Nephron (organoid): ENCODE measurements around the gene LSM2.
"Not testable (repeated sequence)": the region's sequence is repeated elsewhere in the genome, so short reads cannot be mapped to it uniquely, and the experiment has no call there.

ENCODE experiments used
- H3K27ac Mint-ChIP-seq, 3 experiments: 2 replicates each; pipeline ENCODE4 v1.8.0; 2020; ENCODE audit warnings: mixed read lengths in 3 of 3, mild to moderate bottlenecking in 2 of 3, moderate library complexity in 1 of 3
- H3K27me3 Mint-ChIP-seq: 2 replicates; pipeline ENCODE4 v1.8.0; 2021; ENCODE audit warnings: low read depth, mild to moderate bottlenecking, moderate library complexity, mixed read lengths
- H3K36me3 Mint-ChIP-seq: 2 replicates; pipeline ENCODE4 v1.8.0; 2020; ENCODE audit warnings: low read depth, mixed read lengths
- H3K4me1 Mint-ChIP-seq: 2 replicates; pipeline ENCODE4 v1.8.0; 2020; ENCODE audit warnings: mixed read lengths
- H3K4me3 Mint-ChIP-seq, 3 experiments: 2 replicates each; pipeline ENCODE4 v1.8.0; 2020; ENCODE audit warnings: mild to moderate bottlenecking in 3 of 3, mixed read lengths in 3 of 3, moderate library complexity in 2 of 3
- H3K9me3 Mint-ChIP-seq: 2 replicates; pipeline ENCODE4 v1.8.0; 2020; ENCODE audit warnings: mixed read lengths
- CTCF ChIP-seq, 3 experiments: fragments of 200-600 bp; sonication (generic); IDR thresholded peaks; one replicate each; pipeline ENCODE4 v1.5.0; 2021; ENCODE audit warnings: antibody characterized with exemption in 3 of 3; ENCODE audit not compliant: unreplicated experiment in 3 of 3

Gene LSM2

GRCh38 chr6:31822036-31822821 is 15.5 kb upstream of the LSM2 start:
- H3K9me3 Mint-ChIP-seq = peaks cover 10% of the 10 kb centered on the region
- H3K27me3 Mint-ChIP-seq = no peaks in the 10 kb centered on the region
- TF ChIP-seq CTCF (IDR thresholded peaks at IDR 0.05; ENCODE audit: unreplicated experiment in 3 of 3) = no peak
- H3K4me1 Mint-ChIP-seq = peaks cover 61% of the 10 kb centered on the region
- peak overlapping the region; percentile 87 to 89 (median 89) for H3K4me3 Mint-ChIP-seq
- peaks cover 6% of the 10 kb centered on the region for H3K36me3 Mint-ChIP-seq
- peak overlapping the region; percentile 95 to 99 (median 99) for H3K27ac Mint-ChIP-seq

- Mint-ChIP-seq H3K4me3 (peak overlapping the region; percentile 87 to 89 (median 89)), H3K27me3 (no peaks in the 10 kb centered on the region), H3K9me3 (peaks cover 10% of the 10 kb centered on the region)
These were observed 14.7 kb upstream of the LSM2 start for GRCh38 chr6:31821301-31822035.

GRCh38 chr6:31820399-31820798 is 13.6 kb upstream of the LSM2 start:
- peak overlapping the region; percentile 95 to 99 (median 97) for H3K27ac Mint-ChIP-seq
- H3K36me3 Mint-ChIP-seq, H3K27me3 Mint-ChIP-seq: not testable (repeated sequence)
- H3K9me3 Mint-ChIP-seq = peaks cover 12% of the 10 kb centered on the region
- H3K4me3 Mint-ChIP-seq = peak overlapping the region; percentile 87 to 89 (median 89)
- peaks cover 50% of the 10 kb centered on the region for H3K4me1 Mint-ChIP-seq

More at GRCh38 chr6:31821301-31822035, 14.7 kb upstream of the LSM2 start:
- peaks cover 54% of the 10 kb centered on the region for H3K4me1 Mint-ChIP-seq
- peaks cover 6% of the 10 kb centered on the region for H3K36me3 Mint-ChIP-seq
- no peak for TF ChIP-seq CTCF (IDR thresholded peaks at IDR 0.05; ENCODE audit: unreplicated experiment in 3 of 3)
- peak overlapping the region; percentile 95 to 99 (median 99) for H3K27ac Mint-ChIP-seq

GRCh38 chr6:31819871-31820299 is 13.1 kb upstream of the LSM2 start:
- no peak for TF ChIP-seq CTCF (IDR thresholded peaks at IDR 0.05; ENCODE audit: unreplicated experiment in 3 of 3)
- Mint-ChIP-seq H3K9me3 (peaks cover 14% of the 10 kb centered on the region), H3K4me3 (peak overlapping the region; percentile 65 to 78 (median 75)), H3K27me3 (no peaks in the 10 kb centered on the region), H3K4me1 (peaks cover 49% of the 10 kb centered on the region), H3K27ac (peak overlapping the region; percentile 66 to 82 (median 80)), H3K36me3 (peaks cover 11% of the 10 kb centered on the region)

GRCh38 chr6:31817929-31818511 is 11.3 kb upstream of the LSM2 start:
- Mint-ChIP-seq H3K36me3 (peaks cover 11% of the 10 kb centered on the region), H3K27ac (peak overlapping the region; percentile 64 to 72 (median 65)), H3K4me3 (peak overlapping the region; percentile 76 to 86 (median 80)), H3K4me1 (peaks cover 48% of the 10 kb centered on the region), H3K9me3 (peaks cover 14% of the 10 kb centered on the region)
- H3K27me3 Mint-ChIP-seq = not testable (repeated sequence)

- peak overlapping the region; percentile 62 to 72 (median 64) for H3K27ac Mint-ChIP-seq
- H3K4me3 Mint-ChIP-seq = peak overlapping the region; percentile 76 to 86 (median 80)
- H3K36me3 Mint-ChIP-seq = peaks cover 11% of the 10 kb centered on the region
- H3K27me3 Mint-ChIP-seq = not testable (repeated sequence)
- peaks cover 14% of the 10 kb centered on the region for H3K9me3 Mint-ChIP-seq
- H3K4me1 Mint-ChIP-seq = peaks cover 41% of the 10 kb centered on the region
These were observed 10.6 kb upstream of the LSM2 start for GRCh38 chr6:31817133-31817928.
